Stimulated activated naive CD8-positive, alpha-beta T cell treated with anti-CD3 and anti-CD28 coated beads, Interleukin-15, Interleukin-2, amounts not matched to agents 100 U/mL and 50 U/mL, for 24 hours (primary cell): ENCODE results near the gene P2RX2.

Source experiments
- ATAC-seq: fragments of 150-1000 bp; cut with Tn5 transposase; one replicate; pipeline ENCODE4 v1.10.0; 2021
- DNase-seq: peaks from one replicate; pipeline ENCODE4 v3.0.0; 2021

Gene P2RX2

GRCh38 chr12:132603240-132604150, 15.1 kb upstream of the P2RX2 start:
- ATAC-seq, result no peak
- no peak for DNase-seq

GRCh38 chr12:132604151-132604618, 14.4 kb upstream of the P2RX2 start:
- no peak for DNase-seq

GRCh38 chr12:132604668-132605441, 13.7 kb upstream of the P2RX2 start:
- DNase-seq (no peak), ATAC-seq (no peak)

More at GRCh38 chr12:132604151-132604618, 14.4 kb upstream of the P2RX2 start:
- no peak for ATAC-seq

- ATAC-seq, result no peak
- DNase-seq, result no peak
These were observed 12.7 kb upstream of the P2RX2 start for GRCh38 chr12:132605892-132606291.

GRCh38 chr12:132606466-132606865, 12.1 kb upstream of the P2RX2 start:
- no peak for DNase-seq
- no peak for ATAC-seq

GRCh38 chr12:132606927-132607326, 11.6 kb upstream of the P2RX2 start:
- ATAC-seq, result no peak
- DNase-seq, result no peak

- ATAC-seq (no peak), DNase-seq (no peak)
These were observed 10.1 kb upstream of the P2RX2 start for GRCh38 chr12:132608231-132609171.

GRCh38 chr12:132610051-132610759, 8.4 kb upstream of the P2RX2 start, which contains the start of gene LRCOL1:
LRCOL1 (minus strand) TSS chr12:132610582; CDS start chr12:132606251, 4,331 bp downstream.
- DNase-seq, result no peak
- no peak for ATAC-seq

GRCh38 chr12:132610866-132611602, 7.5 kb upstream of the P2RX2 start:
- ATAC-seq (no peak), DNase-seq (no peak)

GRCh38 chr12:132611620-132612019, 7.0 kb upstream of the P2RX2 start:
- ATAC-seq, result no peak
- no peak for DNase-seq

- ATAC-seq, result no peak
- DNase-seq, result no peak
These were observed 4.5 kb upstream of the P2RX2 start for GRCh38 chr12:132614029-132614428.

- ATAC-seq (peak; percentile 83), DNase-seq (peak; percentile 84)
These were observed 3.6 kb upstream of the P2RX2 start for GRCh38 chr12:132614861-132615578.

- ATAC-seq (no peak), DNase-seq (no peak)
These were observed 3.0 kb upstream of the P2RX2 start for GRCh38 chr12:132615579-132616038.

- DNase-seq (no peak), ATAC-seq (no peak)
These were observed 1.4 kb upstream of the P2RX2 start for GRCh38 chr12:132617135-132617701.

GRCh38 chr12:132617822-132618682, 524 bp upstream of the P2RX2 start:
- ATAC-seq, result no peak
- no peak for DNase-seq

GRCh38 chr12:132619071-132619385, 452 bp downstream of the P2RX2 start:
- no peak for ATAC-seq
- no peak for DNase-seq

- no peak for ATAC-seq
These were observed 973 bp downstream of the P2RX2 start for GRCh38 chr12:132619386-132620112.

More at GRCh38 chr12:132619386-132620112, 973 bp downstream of the P2RX2 start:
- no peak for DNase-seq
